HEK293 (cell line): ENCODE data around the gene ALOX5.

Source experiments
- CTCF ChIA-PET: fragments of 350-600 bp; formaldehyde crosslinking; extraction: SDS; loops from one replicate; lab custom pipeline; 2021; ENCODE audit warnings: antibody characterized with exemption; lab: Yijun Ruan, JAX
- POLR2A ChIA-PET: fragments of 300-600 bp; formaldehyde crosslinking; extraction: SDS; loops from one replicate; lab custom pipeline; 2020; ENCODE audit warnings: antibody characterized with exemption, inconsistent platforms; lab: Yijun Ruan, JAX
- H3K27ac ChIP-seq: fragments of 200-500 bp; sonication (Bioruptor generic); 2 replicates; pipeline ENCODE4 v1.5.1; 2014; ENCODE audit warnings: low read depth, low read length, control low read depth, inconsistent platforms; ENCODE audit errors: extremely low read depth
- H3K36me3 ChIP-seq, 2 experiments: fragments of 200-500 bp in 1 of 2; sonication (Bioruptor generic) in 1 of 2; 1 replicate in 1 of 2; 2 replicates in 1 of 2; pipeline ENCODE4 v1.5.1; 2014 to 2017; ENCODE audit warnings: inconsistent platforms in 2 of 2, low read length in 2 of 2; ENCODE audit not compliant: control insufficient read depth in 2 of 2, insufficient read depth in 1 of 2
- H3K4me1 ChIP-seq: fragments of 200-500 bp; sonication (Bioruptor generic); 2 replicates; pipeline ENCODE4 v1.5.1; 2014; ENCODE audit warnings: mild to moderate bottlenecking, low read length, inconsistent platforms; ENCODE audit not compliant: control insufficient read depth, insufficient read depth
- H3K4me3 ChIP-seq: 2 replicates; pipeline ENCODE4 v1.5.1; 2011; ENCODE audit warnings: low read depth, mild to moderate bottlenecking, control low read depth, low read length, moderate library complexity
- H3K9me3 ChIP-seq: fragments of 200-500 bp; sonication (Bioruptor generic); 2 replicates; pipeline ENCODE4 v1.5.1; 2014; ENCODE audit warnings: low read depth, low read length, inconsistent platforms; ENCODE audit not compliant: control insufficient read depth, insufficient read depth
- BCL11A ChIP-seq: fragments of 450-650 bp; formaldehyde crosslinking; IDR thresholded peaks from 2 replicates; pipeline ENCODE4 v1.5.1; 2016; ENCODE audit warnings: low read depth, missing biosample characterization, missing genetic modification characterization
- HOXC10 ChIP-seq: sonication (generic); formaldehyde crosslinking; IDR thresholded peaks from 2 replicates; pipeline ENCODE4 v1.8.1; 2023; ENCODE audit warnings: mild to moderate bottlenecking, missing genetic modification reagents
- OSR2 ChIP-seq: fragments of 450-650 bp; formaldehyde crosslinking; IDR thresholded peaks from 2 replicates; pipeline ENCODE4 v1.5.1; 2016; ENCODE audit warnings: missing biosample characterization, missing genetic modification characterization
- SETDB1 ChIP-seq: IDR thresholded peaks from one replicate; pipeline ENCODE4 v1.6.1; 2017; ENCODE audit warnings: mild to moderate bottlenecking, low read length, moderate library complexity, mixed read lengths; ENCODE audit not compliant: insufficient read length
- ZFP41 ChIP-seq: fragments of 450-650 bp; formaldehyde crosslinking; IDR thresholded peaks from 2 replicates; pipeline ENCODE4 v1.5.1; 2016; ENCODE audit warnings: missing biosample characterization, missing genetic modification characterization, borderline replicate concordance
- ZNF184 ChIP-seq: fragments of 450-650 bp; IDR thresholded peaks from 2 replicates; pipeline ENCODE4 v1.5.1; 2018; ENCODE audit warnings: missing biosample characterization, mild to moderate bottlenecking, missing genetic modification characterization
- ZNF292 ChIP-seq: fragments of 450-650 bp; formaldehyde crosslinking; IDR thresholded peaks from 2 replicates; pipeline ENCODE4 v1.5.1; 2016; ENCODE audit warnings: low read depth, missing biosample characterization, missing genetic modification characterization, borderline replicate concordance
- ZNF48 ChIP-seq: fragments of 450-650 bp; formaldehyde crosslinking; IDR thresholded peaks from 2 replicates; pipeline ENCODE4 v1.5.1; 2016; ENCODE audit warnings: missing biosample characterization, missing genetic modification characterization
- ZNF560 ChIP-seq: fragments of 450-650 bp; formaldehyde crosslinking; IDR thresholded peaks from 2 replicates; pipeline ENCODE4 v1.5.1; 2017; ENCODE audit warnings: missing biosample characterization, missing genetic modification characterization, borderline replicate concordance
- ZNF561 ChIP-seq: fragments of 450-650 bp; IDR thresholded peaks from 2 replicates; pipeline ENCODE4 v1.5.1; 2018; ENCODE audit warnings: missing biosample characterization, missing genetic modification characterization, borderline replicate concordance
- ZNF624 ChIP-seq: fragments of 450-650 bp; formaldehyde crosslinking; IDR thresholded peaks from 2 replicates; pipeline ENCODE4 v1.5.1; 2017; ENCODE audit warnings: missing biosample characterization, missing genetic modification characterization
- ZNF670 ChIP-seq: fragments of 450-650 bp; formaldehyde crosslinking; IDR thresholded peaks from 2 replicates; pipeline ENCODE4 v1.5.1; 2016; ENCODE audit warnings: missing biosample characterization, missing genetic modification characterization, low read depth
- TF ChIP-seq, protein P1 (sequence below): fragments of 450-650 bp; formaldehyde crosslinking; IDR thresholded peaks from 2 replicates; pipeline ENCODE4 v1.5.1; 2016; ENCODE audit warnings: missing biosample characterization, missing genetic modification characterization
- TF ChIP-seq, protein P2 (sequence below): fragments of 450-650 bp; formaldehyde crosslinking; IDR thresholded peaks from 2 replicates; pipeline ENCODE4 v1.5.1; 2017; ENCODE audit warnings: missing biosample characterization, mild to moderate bottlenecking, missing genetic modification characterization, moderate library complexity

ALOX5 gene

GRCh38 chr10:45468079-45468478, 94.1 kb downstream of the ALOX5 start (continued):
- no peak for TF ChIP-seq ZNF670
- TF ChIP-seq, all 188 proteins: peak for 0

- Histone ChIP-seq H3K27ac (no peak overlapping the region), H3K9me3 (no peaks in the 10 kb centered on the region), H3K4me1 (no peaks in the 10 kb centered on the region), H3K36me3 (no peaks in the 10 kb centered on the region), H3K4me3 (no peak overlapping the region)
- TF ChIP-seq SETDB1 (peak; percentile 57), HOXC10 (CRISPR knock-in tag) (no peak)
- ChIA-PET CTCF (no interaction called here), POLR2A (no interaction called here)
These were observed 96.3 kb downstream of the ALOX5 start for GRCh38 chr10:45470098-45471012.

- H3K4me3 ChIP-seq, result no peak overlapping the region
- H3K4me1 ChIP-seq, result no peaks in the 10 kb centered on the region
- TF ChIP-seq ZNF560 (tag by site-specific recombination) (no peak), ZNF561 (tag by site-specific recombination) (no peak), BCL11A (tag by site-specific recombination) (no peak), ZNF624 (tag by site-specific recombination) (no peak), ZFP41 (tag by site-specific recombination) (no peak), OSR2 (tag by site-specific recombination) (no peak), ZNF184 (tag by site-specific recombination) (no peak)
- TF ChIP-seq, protein P1, sequence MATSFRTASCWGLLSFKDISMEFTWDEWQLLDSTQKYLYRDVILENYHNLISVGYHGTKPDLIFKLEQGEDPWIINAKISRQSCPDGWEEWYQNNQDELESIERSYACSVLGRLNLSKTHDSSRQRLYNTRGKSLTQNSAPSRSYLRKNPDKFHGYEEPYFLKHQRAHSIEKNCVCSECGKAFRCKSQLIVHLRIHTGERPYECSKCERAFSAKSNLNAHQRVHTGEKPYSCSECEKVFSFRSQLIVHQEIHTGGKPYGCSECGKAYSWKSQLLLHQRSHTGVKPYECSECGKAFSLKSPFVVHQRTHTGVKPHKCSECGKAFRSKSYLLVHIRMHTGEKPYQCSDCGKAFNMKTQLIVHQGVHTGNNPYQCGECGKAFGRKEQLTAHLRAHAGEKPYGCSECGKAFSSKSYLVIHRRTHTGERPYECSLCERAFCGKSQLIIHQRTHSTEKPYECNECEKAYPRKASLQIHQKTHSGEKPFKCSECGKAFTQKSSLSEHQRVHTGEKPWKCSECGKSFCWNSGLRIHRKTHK (tag by site-specific recombination), result no peak
- TF ChIP-seq, protein P2, sequence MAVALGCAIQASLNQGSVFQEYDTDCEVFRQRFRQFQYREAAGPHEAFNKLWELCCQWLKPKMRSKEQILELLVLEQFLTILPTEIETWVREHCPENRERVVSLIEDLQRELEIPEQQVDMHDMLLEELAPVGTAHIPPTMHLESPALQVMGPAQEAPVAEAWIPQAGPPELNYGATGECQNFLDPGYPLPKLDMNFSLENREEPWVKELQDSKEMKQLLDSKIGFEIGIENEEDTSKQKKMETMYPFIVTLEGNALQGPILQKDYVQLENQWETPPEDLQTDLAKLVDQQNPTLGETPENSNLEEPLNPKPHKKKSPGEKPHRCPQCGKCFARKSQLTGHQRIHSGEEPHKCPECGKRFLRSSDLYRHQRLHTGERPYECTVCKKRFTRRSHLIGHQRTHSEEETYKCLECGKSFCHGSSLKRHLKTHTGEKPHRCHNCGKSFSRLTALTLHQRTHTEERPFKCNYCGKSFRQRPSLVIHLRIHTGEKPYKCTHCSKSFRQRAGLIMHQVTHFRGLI (tag by site-specific recombination), result no peak
- TF ChIP-seq, all 188 proteins: peak for 0
- ChIA-PET POLR2A (no interaction called here), CTCF (no interaction called here)
- no peaks in the 10 kb centered on the region for H3K9me3 ChIP-seq
- H3K27ac ChIP-seq, result no peak overlapping the region
- no peaks in the 10 kb centered on the region for H3K36me3 ChIP-seq
These were observed 97.0 kb downstream of the ALOX5 start for GRCh38 chr10:45471059-45471458.

DNA sequence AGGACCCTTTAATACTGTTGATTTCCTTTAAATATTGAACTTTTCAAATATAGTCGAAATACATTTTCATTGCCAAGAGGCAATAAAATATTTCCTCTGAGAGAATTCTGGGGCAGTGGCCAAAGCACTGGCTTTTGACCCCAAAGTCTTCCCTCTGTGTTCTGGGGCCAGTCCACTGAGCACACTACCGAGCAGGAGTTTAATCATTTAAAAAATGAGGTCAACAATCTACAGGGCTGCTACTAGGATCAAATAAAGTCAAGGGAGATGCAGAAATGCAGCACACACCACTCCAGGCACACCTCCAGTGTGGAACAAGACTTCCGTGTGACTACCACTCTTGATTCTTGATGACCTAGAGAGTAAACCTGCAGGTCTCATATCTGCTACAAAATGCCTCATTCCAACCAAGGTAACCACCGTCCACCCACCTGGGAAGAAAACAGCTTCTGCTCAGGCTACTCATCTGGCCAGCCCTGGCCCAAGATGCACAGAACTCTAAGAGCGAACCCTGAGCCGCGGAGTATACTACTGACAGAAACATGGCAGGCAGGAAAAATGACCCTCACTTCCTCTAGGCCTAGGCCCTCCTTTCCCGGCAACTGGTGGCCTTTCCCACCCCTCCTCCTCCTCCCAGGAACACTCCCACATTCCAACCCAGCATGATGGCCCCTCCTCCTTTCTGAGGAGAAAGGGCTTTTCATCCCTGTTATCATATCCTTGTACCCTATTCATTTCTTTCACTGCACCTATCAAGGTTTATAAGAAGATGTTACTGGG, 97.7 kb downstream of the ALOX5 start:
- TF ChIP-seq ZNF48 (tag by site-specific recombination), result no peak
- TF ChIP-seq ZNF292, result no peak
- CTCF ChIA-PET, result interaction anchor here (0.7 to 1.4 kb wide), 2 partner anchors 181 to 200 kb away, joined by 3 to 4 read pairs; no protein-coding TSS in a partner anchor

More for the DNA sequence above, 97.7 kb downstream of the ALOX5 start:
- Histone ChIP-seq H3K4me1 (no peaks in the 10 kb centered on the region), H3K9me3 (no peaks in the 10 kb centered on the region), H3K36me3 (no peaks in the 10 kb centered on the region), H3K4me3 (no peak overlapping the region), H3K27ac (no peak overlapping the region)
- POLR2A ChIA-PET, result no interaction called here
